Epidermal melanocyte (primary cell): ENCODE results near the gene NEAT1.

ENCODE experiments used
- DNase-seq: peaks from one replicate; pipeline ENCODE4 v3.0.0; 2011; ENCODE audit warnings: low spot score; ENCODE audit not compliant: insufficient read length

Gene NEAT1

DNA sequence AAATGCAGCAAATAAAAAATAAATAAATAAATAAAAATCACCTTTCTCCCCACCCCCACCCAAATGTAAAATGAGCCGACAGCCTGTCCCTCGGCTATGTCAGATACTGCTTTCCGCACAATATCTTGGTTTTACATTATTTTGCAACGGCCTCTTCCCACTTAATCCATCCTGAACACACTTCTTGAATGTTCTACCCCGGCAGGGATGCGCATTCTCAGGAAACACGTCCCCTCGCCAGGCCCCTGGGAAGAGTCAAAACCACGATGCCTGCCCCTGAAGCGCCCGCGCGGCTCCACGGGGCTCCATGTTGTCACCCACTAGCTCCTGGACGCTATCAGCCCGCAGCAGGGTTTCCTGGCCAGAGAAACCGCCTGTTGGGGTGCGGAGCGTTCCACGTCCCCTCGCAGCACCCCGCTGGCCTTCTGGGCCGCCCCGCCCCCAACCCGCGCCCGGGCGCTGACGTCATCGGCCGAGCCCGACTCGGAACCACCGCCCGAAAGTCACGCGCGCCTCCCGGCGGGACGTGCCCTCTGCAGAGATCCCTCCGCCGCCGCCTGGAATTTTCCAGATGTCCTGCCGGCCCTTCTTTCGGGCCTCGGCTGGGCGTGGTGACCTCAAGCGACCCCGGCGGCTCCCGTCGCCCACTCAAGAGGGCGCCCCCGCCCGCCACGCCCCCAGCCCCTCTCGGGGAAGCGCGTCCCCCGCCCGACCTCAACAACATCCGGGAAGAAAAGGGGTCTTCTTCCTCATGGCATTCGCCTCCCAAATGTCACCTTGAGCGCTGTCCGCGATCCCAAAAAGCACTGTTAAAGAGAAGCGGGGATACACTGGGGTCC is 585 bp upstream of the NEAT1 start:
- no peak for DNase-seq

DNA sequence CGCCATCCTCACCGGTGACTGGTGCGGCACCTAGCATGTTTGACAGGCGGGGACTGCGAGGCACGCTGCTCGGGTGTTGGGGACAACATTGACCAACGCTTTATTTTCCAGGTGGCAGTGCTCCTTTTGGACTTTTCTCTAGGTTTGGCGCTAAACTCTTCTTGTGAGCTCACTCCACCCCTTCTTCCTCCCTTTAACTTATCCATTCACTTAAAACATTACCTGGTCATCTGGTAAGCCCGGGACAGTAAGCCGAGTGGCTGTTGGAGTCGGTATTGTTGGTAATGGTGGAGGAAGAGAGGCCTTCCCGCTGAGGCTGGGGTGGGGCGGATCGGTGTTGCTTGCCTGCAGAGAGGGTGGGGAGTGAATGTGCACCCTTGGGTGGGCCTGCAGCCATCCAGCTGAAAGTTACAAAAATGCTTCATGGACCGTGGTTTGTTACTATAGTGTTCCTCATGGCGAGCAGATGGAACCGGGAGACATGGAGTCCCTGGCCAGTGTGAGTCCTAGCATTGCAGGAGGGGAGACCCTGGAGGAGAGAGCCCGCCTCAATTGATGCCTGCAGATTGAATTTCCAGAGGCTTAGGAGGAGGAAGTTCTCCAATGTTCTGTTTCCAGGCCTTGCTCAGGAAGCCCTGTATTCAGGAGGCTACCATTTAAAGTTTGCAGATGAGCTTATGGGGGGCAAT is 1.1 kb downstream of the NEAT1 start:
- DNase-seq, result no peak

DNA sequence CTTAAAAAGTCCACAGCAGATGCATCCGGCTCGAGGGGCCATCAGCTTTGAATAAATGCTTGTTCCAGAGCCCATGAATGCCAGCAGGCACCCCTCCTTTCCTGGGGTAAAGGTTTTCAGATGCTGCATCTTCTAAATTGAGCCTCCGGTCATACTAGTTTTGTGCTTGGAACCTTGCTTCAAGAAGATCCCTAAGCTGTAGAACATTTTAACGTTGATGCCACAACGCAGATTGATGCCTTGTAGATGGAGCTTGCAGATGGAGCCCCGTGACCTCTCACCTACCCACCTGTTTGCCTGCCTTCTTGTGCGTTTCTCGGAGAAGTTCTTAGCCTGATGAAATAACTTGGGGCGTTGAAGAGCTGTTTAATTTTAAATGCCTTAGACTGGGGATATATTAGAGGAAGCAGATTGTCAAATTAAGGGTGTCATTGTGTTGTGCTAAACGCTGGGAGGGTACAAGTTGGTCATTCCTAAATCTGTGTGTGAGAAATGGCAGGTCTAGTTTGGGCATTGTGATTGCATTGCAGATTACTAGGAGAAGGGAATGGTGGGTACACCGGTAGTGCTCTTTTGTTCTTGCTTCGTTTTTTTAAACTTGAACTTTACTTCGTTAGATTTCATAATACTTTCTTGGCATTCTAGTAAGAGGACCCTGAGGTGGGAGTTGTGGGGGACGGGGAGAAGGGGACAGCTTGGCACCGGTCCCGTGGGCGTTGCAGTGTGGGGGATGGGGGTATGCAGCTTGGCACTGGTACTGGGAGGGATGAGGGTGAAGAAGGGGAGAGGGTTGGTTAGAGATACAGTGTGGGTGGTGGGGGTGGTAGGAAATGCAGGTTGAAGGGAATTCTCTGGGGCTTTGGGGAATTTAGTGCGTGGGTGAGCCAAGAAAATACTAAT is 1.9 kb downstream of the NEAT1 start:
- no peak for DNase-seq

GRCh38 chr11:65425105-65425970 is 2.7 kb downstream of the NEAT1 start:
- DNase-seq, result no peak

DNA sequence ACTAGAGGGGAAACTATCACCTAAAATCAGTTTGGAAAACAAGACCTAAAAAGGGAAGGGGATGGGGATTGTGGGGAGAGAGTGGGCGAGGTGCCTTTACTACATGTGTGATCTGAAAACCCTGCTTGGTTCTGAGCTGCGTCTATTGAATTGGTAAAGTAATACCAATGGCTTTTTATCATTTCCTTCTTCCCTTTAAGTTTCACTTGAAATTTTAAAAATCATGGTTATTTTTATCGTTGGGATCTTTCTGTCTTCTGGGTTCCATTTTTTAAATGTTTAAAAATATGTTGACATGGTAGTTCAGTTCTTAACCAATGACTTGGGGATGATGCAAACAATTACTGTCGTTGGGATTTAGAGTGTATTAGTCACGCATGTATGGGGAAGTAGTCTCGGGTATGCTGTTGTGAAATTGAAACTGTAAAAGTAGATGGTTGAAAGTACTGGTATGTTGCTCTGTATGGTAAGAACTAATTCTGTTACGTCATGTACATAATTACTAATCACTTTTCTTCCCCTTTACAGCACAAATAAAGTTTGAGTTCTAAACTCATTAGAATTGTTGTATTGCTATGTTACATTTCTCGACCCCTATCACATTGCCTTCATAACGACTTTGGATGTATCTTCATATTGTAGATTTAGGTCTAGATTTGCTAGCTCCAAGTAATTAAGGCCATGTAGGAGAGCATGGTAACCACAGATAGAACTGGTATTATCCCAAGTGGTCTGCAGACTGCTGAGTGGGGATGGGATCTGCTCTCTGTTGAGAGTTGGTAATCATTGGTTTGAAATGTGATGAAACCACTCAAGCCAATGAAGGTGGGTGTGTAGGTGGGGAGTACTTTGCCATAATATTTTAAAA is 3.6 kb downstream of the NEAT1 start:
- no peak for DNase-seq

- DNase-seq, result no peak
These were observed 4.5 kb downstream of the NEAT1 start for GRCh38 chr11:65426839-65427690.

DNA sequence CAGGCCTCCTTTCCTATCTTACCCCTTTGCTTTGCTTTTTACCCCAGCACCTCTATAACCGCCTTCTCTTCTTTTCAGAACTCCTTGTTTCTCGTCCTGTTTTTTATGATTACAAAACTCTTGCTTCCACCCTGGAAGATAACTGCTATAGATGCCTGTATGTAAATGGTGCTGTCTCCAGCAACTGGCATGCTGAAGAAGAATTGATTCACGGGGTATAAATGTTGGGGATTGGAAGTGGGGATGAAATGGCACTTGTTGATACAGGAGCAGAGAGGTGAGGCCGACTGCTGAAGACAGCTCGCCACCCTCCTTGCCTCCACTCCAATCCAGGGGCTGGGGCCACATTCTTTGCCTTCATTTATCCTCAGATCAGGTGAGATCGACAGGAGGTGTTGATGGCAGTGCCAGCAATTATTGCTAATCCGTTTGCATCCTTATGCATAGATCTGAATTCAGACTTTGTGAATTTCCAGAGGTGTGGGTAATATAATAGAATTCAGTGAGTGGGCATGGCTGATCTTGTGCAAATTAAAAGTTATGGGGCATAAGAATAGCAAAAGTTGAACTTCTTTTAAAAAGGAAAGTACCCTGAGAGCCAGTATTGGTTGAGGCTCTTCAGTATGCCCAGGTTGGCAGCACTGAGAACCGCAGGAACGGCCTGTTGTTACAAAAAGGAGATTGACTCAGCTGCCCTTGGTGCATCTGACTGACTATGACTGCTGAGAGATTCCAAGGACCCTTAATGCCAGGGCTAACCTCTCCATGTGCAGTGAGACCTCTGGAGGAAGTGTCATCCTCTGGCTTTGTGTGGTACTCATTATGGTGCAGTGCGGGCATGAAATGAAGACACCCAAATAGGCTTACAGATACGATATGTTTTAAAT is 5.3 kb downstream of the NEAT1 start:
- no peak for DNase-seq

DNA sequence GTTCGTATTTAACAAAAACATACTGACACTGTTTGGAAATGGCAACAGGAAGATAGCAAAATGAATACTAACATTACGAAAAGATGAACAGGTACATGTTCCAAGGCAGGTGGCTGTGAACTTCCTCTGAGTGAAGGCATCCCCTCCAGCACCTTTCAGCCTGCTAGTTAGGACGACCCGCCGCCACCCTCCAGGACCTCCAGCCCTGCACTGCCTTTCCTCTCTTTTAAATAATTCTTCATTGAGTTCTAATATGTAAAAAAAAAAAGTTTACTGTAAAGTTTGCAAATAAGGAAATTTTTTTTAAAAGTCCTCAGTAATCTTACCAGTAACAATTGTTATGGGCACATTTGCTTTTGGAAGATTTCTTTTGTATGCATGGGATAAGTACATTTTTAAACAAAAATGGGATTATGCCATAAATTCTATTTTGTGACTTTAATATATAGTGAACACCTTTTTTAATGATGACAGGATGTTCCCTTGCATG is 6.0 kb downstream of the NEAT1 start:
- no peak for DNase-seq

DNA sequence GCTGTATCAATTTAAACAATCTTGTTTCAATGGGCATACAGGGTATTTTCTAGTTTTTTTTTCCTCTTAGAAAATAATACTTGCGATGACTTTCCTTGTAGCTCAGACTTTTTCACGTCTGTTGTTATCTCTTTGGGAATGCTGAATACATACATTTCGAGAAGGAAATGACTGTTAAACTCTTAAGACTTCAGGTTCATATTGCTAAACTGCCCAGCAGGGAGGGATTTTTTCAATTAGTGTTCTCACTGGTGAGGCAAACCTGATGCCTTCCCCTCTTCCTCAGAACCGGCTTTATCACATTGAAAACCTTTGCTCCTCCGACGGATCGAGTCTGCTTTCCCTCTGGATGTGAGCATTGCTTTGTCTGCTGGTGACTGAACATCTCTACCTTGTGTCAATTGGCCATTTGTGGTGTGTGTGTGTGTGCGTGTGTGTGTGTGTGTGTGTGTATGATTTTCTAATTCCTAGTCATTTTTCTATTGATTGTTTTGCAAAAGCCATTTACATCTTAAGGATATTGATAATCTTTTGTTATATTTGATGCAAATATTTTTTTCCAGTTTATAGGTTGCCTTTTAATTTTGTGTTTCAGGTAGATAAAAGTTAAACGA is 6.6 kb downstream of the NEAT1 start:
- no peak for DNase-seq

GRCh38 chr11:65429724-65430405 is 7.3 kb downstream of the NEAT1 start:
- no peak for DNase-seq

- DNase-seq, result no peak
These were observed 8.0 kb downstream of the NEAT1 start for GRCh38 chr11:65430406-65431217.

GRCh38 chr11:65431451-65432099 is 9.0 kb downstream of the NEAT1 start:
- no peak for DNase-seq

- DNase-seq, result no peak
These were observed 9.6 kb downstream of the NEAT1 start for GRCh38 chr11:65432100-65432650.

- no peak for DNase-seq
These were observed 10.3 kb downstream of the NEAT1 start for GRCh38 chr11:65432686-65433582.
